ENCODE measurements around the gene SMIM13. TPM values are rescaled to one million over a fixed set of nuclear protein-coding genes. Genes with fewer than 3 reads are reported as not detected.

SMIM13 gene
- total RNA-seq, 1 donor from 2014 or later: 11.5 TPM

GRCh38 chr6:11143394-11144371, 50.0 kb downstream of the SMIM13 start:
- Mint-ChIP-seq H3K27ac (no peak overlapping the region), H3K4me3 (ENCODE audit: low read depth) (no peak overlapping the region), H3K36me3 (ENCODE audit: insufficient read depth) (no peaks in the 10 kb centered on the region), H3K4me1 (ENCODE audit: low read depth) (no peaks in the 10 kb centered on the region), H3K27me3 (no peaks in the 10 kb centered on the region), H3K9me3 (ENCODE audit: low read depth) (no peaks in the 10 kb centered on the region)
- no peak for DNase-seq (ENCODE audit: low spot score, unreplicated experiment)
- no peak for TF ChIP-seq CTCF (IDR thresholded peaks at IDR 0.05; ENCODE audit: unreplicated experiment)

- Mint-ChIP-seq H3K27ac (no peak overlapping the region), H3K27me3 (no peaks in the 10 kb centered on the region), H3K36me3 (ENCODE audit: insufficient read depth) (no peaks in the 10 kb centered on the region), H3K9me3 (ENCODE audit: low read depth) (no peaks in the 10 kb centered on the region), H3K4me1 (ENCODE audit: low read depth) (no peaks in the 10 kb centered on the region), H3K4me3 (ENCODE audit: low read depth) (no peak overlapping the region)
- peak; percentile 96 for TF ChIP-seq CTCF (IDR thresholded peaks at IDR 0.05; ENCODE audit: unreplicated experiment)
- DNase-seq (ENCODE audit: low spot score, unreplicated experiment): peak; percentile 50
Measured at GRCh38 chr6:11144393-11144851, 50.8 kb downstream of the SMIM13 start.

GRCh38 chr6:11146117-11146826, 52.6 kb downstream of the SMIM13 start:
- no peak for TF ChIP-seq CTCF (IDR thresholded peaks at IDR 0.05; ENCODE audit: unreplicated experiment)
- Mint-ChIP-seq H3K27ac (no peak overlapping the region), H3K36me3 (ENCODE audit: insufficient read depth) (no peaks in the 10 kb centered on the region), H3K27me3 (no peaks in the 10 kb centered on the region), H3K9me3 (ENCODE audit: low read depth) (no peaks in the 10 kb centered on the region), H3K4me3 (ENCODE audit: low read depth) (no peak overlapping the region), H3K4me1 (ENCODE audit: low read depth) (no peaks in the 10 kb centered on the region)
- no peak for DNase-seq (ENCODE audit: low spot score, unreplicated experiment)

DNA sequence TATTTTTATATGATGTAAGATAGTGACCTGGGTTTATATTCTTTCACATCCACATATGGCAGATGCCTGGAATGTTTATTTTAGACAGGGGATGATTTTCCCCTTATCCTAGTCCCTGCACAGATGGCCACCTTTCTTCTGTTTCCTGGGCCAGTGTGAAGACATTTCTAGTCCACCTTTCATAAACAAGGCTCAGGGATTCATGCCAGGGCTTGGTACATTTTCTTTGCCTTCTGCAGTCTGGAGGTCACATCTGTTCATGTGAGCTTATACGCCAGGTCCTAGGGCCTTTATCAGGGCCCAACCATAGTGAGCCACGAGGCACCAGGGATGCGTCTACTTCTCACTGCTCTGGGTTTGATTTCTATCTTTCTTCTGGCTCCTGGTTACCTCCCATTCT, 55.9 kb downstream of the SMIM13 start:
- peaks cover 1% of the 10 kb centered on the region for H3K4me1 Mint-ChIP-seq (ENCODE audit: low read depth)
- H3K36me3 Mint-ChIP-seq (ENCODE audit: insufficient read depth): no peaks in the 10 kb centered on the region
- H3K9me3 Mint-ChIP-seq (ENCODE audit: low read depth): no peaks in the 10 kb centered on the region
- peaks cover 21% of the 10 kb centered on the region for H3K27me3 Mint-ChIP-seq
- H3K4me3 Mint-ChIP-seq (ENCODE audit: low read depth): no peak overlapping the region
- H3K27ac Mint-ChIP-seq: no peak overlapping the region
- no peak for TF ChIP-seq CTCF (IDR thresholded peaks at IDR 0.05; ENCODE audit: unreplicated experiment)
- no peak for DNase-seq (ENCODE audit: low spot score, unreplicated experiment)

GRCh38 chr6:11151488-11151887, 57.9 kb downstream of the SMIM13 start:
- Mint-ChIP-seq H3K9me3 (ENCODE audit: low read depth) (no peaks in the 10 kb centered on the region), H3K36me3 (ENCODE audit: insufficient read depth) (no peaks in the 10 kb centered on the region), H3K27me3 (peaks cover 29% of the 10 kb centered on the region), H3K27ac (no peak overlapping the region), H3K4me1 (ENCODE audit: low read depth) (peaks cover 1% of the 10 kb centered on the region), H3K4me3 (ENCODE audit: low read depth) (no peak overlapping the region)
- DNase-seq (ENCODE audit: low spot score, unreplicated experiment): no peak
- TF ChIP-seq CTCF (IDR thresholded peaks at IDR 0.05; ENCODE audit: unreplicated experiment): no peak

Data from progenitor cell of endocrine pancreas (in vitro differentiated cells).